MM.1S (cell line): ENCODE data around the gene ACER3.
"Not testable (repeated sequence)": the region's sequence is repeated elsewhere in the genome, so short reads cannot be mapped to it uniquely, and the experiment has no call there.

Experiments used
- DNase-seq: peaks from one replicate; pipeline ENCODE4 v3.0.0-alpha.2; 2015
- H2AFZ ChIP-seq: fragments of 300-600 bp; sonication (generic); 2 replicates; pipeline ENCODE4 v1.6.0; 2016; ENCODE audit warnings: antibody characterized with exemption, low read length
- H3F3A ChIP-seq: fragments of 300-600 bp; sonication (generic); 2 replicates; pipeline ENCODE4 v1.6.1; 2016; ENCODE audit warnings: mild to moderate bottlenecking, antibody characterized with exemption, low read length, moderate library complexity, mixed read lengths; ENCODE audit not compliant: insufficient read depth
- H3K27ac ChIP-seq: fragments of 300-600 bp; sonication (generic); 2 replicates; pipeline ENCODE4 v1.5.1; 2016; ENCODE audit warnings: mild to moderate bottlenecking, low read length
- H3K27me3 ChIP-seq: fragments of 300-600 bp; sonication (generic); replicated peaks from 2 replicates; pipeline ENCODE4 v1.6.0; 2016; ENCODE audit warnings: low read length; ENCODE audit not compliant: insufficient read depth
- H3K36me3 ChIP-seq: fragments of 300-600 bp; sonication (generic); replicated peaks from 2 replicates; pipeline ENCODE4 v1.6.1; 2016; ENCODE audit warnings: mild to moderate bottlenecking, low read length, mixed read lengths; ENCODE audit not compliant: insufficient read depth
- H3K4me1 ChIP-seq: fragments of 300-600 bp; sonication (generic); 2 replicates; pipeline ENCODE4 v1.6.1; 2016; ENCODE audit warnings: low read length, mixed read lengths
- H3K4me2 ChIP-seq: fragments of 300-600 bp; sonication (generic); 2 replicates; pipeline ENCODE4 v1.6.0; 2016; ENCODE audit warnings: low read depth, low read length
- H3K4me3 ChIP-seq: fragments of 300-600 bp; sonication (generic); 2 replicates; pipeline ENCODE4 v1.5.1; 2016; ENCODE audit warnings: low read length, mixed read lengths
- H3K79me2 ChIP-seq: fragments of 300-600 bp; sonication (generic); 2 replicates; pipeline ENCODE4 v1.6.1; 2016; ENCODE audit warnings: mixed run types, low read length, mixed read lengths
- H3K9ac ChIP-seq: fragments of 300-600 bp; sonication (generic); 2 replicates; pipeline ENCODE4 v1.6.1; 2016; ENCODE audit warnings: low read length, mixed read lengths
- H3K9me2 ChIP-seq: fragments of 300-600 bp; sonication (generic); replicated peaks from 2 replicates; pipeline ENCODE4 v1.6.1; 2016; ENCODE audit warnings: mild to moderate bottlenecking, low read length, mixed read lengths; ENCODE audit not compliant: insufficient read depth
- H3K9me3 ChIP-seq: fragments of 300-600 bp; sonication (generic); replicated peaks from 2 replicates; pipeline ENCODE4 v1.6.1; 2016; ENCODE audit warnings: mild to moderate bottlenecking, low read length, mixed read lengths; ENCODE audit not compliant: insufficient read depth
- H4K20me1 ChIP-seq: fragments of 300-600 bp; sonication (generic); 2 replicates; pipeline ENCODE4 v1.6.1; 2016; ENCODE audit warnings: mild to moderate bottlenecking, low read length, moderate library complexity, mixed read lengths; ENCODE audit not compliant: insufficient read depth
- CTCF ChIP-seq: fragments of 300-600 bp; sonication (generic); IDR thresholded peaks from 2 replicates; pipeline ENCODE4 v1.5.1; 2016; ENCODE audit warnings: antibody characterized with exemption, low read length, mixed read lengths
- EZH2 ChIP-seq: fragments of 300-600 bp; sonication (generic); optimal IDR thresholded peaks from 2 replicates; pipeline ENCODE3; 2017; ENCODE audit warnings: low read depth, mild to moderate bottlenecking, antibody characterized with exemption, low read length, mixed read lengths
- EZH2phosphoT487 ChIP-seq: fragments of 300-600 bp; sonication (generic); IDR thresholded peaks from 2 replicates; pipeline ENCODE4 v1.6.1; 2018; ENCODE audit warnings: antibody characterized with exemption, low read length

The ACER3 gene

DNA sequence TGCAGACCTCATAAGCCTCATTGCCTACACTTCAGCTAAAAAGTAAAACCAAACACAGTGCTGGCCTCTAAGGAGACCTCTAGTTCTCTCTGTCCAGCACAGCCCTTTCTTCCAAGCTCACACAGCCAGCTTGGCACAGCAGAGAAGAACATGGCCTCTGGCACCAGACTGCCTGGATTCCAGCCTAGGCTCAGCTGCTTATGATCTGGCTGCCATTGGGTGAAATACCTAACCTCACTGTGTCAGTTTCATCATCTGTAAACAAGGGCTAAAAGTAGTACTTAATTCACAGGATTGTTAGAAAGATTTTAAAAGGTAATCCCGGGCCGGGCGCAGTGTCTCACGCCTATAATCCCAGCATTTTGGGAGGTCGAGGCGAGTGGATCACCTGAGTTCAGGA, 9.9 kb upstream of the ACER3 start:
- no peak overlapping the region for H2AFZ ChIP-seq
- no peak for DNase-seq
- H3F3A ChIP-seq, result no peaks in the 10 kb centered on the region
- H3K4me3 ChIP-seq, result no peak overlapping the region
- H3K4me2 ChIP-seq, result no peak overlapping the region
- no peaks in the 10 kb centered on the region for H3K9me3 ChIP-seq
- H3K27me3 ChIP-seq, result no peaks in the 10 kb centered on the region
- H3K36me3 ChIP-seq, result no peaks in the 10 kb centered on the region
- no peaks in the 10 kb centered on the region for H3K4me1 ChIP-seq
- H3K27ac ChIP-seq, result no peak overlapping the region
- H3K79me2 ChIP-seq, result no peaks in the 10 kb centered on the region
- no peaks in the 10 kb centered on the region for H3K9me2 ChIP-seq
- no peaks in the 10 kb centered on the region for H4K20me1 ChIP-seq
- TF ChIP-seq CTCF, result no peak
- no peak overlapping the region for H3K9ac ChIP-seq

DNA sequence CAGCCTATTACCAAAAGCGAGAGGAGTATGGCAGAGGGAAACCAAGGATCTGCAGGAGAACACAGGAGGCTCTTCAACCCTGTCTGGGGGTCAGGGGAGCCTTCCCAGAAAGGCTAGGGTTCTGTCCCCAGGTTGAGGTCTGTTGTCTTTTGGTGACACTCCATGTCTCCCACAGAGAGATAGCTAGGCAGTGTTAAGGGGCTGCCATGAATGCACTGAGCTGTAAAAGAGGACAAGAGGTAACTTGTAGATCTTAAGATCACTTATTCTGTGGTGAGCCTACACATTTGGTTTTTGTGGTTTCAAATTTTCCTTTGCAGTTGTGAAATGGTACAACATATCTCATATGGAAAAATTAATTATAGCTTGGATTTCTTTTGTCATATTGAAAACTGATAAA, 6.0 kb upstream of the ACER3 start:
- Histone ChIP-seq H3K4me2 (no peak overlapping the region), H3K9ac (no peak overlapping the region), H2AFZ (no peak overlapping the region), H3K9me3 (no peaks in the 10 kb centered on the region), H3K36me3 (no peaks in the 10 kb centered on the region), H3K9me2 (no peaks in the 10 kb centered on the region), H3K27ac (no peak overlapping the region), H3K79me2 (no peaks in the 10 kb centered on the region), H3K4me3 (no peak overlapping the region), H4K20me1 (no peaks in the 10 kb centered on the region), H3F3A (no peaks in the 10 kb centered on the region), H3K4me1 (no peaks in the 10 kb centered on the region), H3K27me3 (no peaks in the 10 kb centered on the region)
- no peak for DNase-seq
- TF ChIP-seq CTCF (no peak), EZH2phosphoT487 (no peak), EZH2 (no peak)

DNA sequence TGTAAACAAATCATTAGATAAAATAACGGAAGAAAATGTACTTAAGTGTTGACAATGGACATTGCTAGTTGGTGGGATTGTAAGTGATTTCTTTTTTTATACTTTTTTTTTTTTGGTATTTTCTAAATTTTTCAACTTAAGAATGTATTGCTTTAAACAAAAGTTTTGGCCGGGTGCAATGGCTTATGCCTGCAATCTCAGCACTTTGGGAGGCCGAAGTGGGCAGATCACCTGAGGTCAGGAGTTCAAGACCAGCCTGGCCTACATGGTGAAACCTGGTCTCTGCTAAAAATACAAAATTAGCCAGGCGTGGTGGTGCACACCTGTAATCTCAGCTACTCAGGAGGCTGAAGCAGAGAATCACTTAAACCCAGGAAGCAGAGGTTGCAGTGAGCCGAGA, 5.0 kb upstream of the ACER3 start:
- not testable (repeated sequence) for H3K9me3 ChIP-seq, H3K9ac ChIP-seq, H2AFZ ChIP-seq, DNase-seq, H3K36me3 ChIP-seq, H3K4me1 ChIP-seq, H3K9me2 ChIP-seq, H3K4me3 ChIP-seq, H3F3A ChIP-seq, H3K4me2 ChIP-seq, H3K27me3 ChIP-seq, H3K27ac ChIP-seq, H3K79me2 ChIP-seq, H4K20me1 ChIP-seq

DNA sequence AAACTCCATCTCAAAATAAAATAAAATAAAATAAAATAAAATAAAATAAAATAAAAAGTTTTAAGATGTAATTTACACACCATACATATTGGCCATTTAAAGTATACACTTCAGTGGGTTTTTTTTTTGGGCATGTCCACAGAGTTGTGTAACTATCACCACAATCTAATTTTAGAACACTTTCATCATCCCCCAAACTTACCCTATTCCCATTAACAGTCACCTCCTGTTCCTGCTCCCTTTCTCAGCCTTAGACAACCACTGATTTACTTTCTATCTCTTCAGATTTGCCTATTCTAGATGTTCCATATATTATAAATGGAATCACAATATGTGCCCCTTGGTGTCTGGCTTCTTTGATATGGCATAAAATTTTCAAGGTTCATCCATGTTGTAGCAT, 4.6 kb upstream of the ACER3 start:
- H4K20me1 ChIP-seq, result no peaks in the 10 kb centered on the region
- H3K27ac ChIP-seq, result no peak overlapping the region
- no peak for DNase-seq
- H3K9me3 ChIP-seq, result no peaks in the 10 kb centered on the region
- H3K36me3 ChIP-seq, result no peaks in the 10 kb centered on the region
- no peak overlapping the region for H3K9ac ChIP-seq
- H3K79me2 ChIP-seq, result no peaks in the 10 kb centered on the region
- no peak overlapping the region for H3K4me3 ChIP-seq
- no peaks in the 10 kb centered on the region for H3K27me3 ChIP-seq
- no peak overlapping the region for H3K4me2 ChIP-seq
- H3K9me2 ChIP-seq, result no peaks in the 10 kb centered on the region
- no peaks in the 10 kb centered on the region for H3F3A ChIP-seq
- H3K4me1 ChIP-seq, result 0 out of 2 replicates have a peak, but pooled peaks cover 5% of the 10 kb centered on the region
- TF ChIP-seq EZH2, result no peak
- H2AFZ ChIP-seq, result no peak overlapping the region
